OCI-LY1 (cell line): ENCODE data around the gene ATP6V1A.

Source experiments
- H2AFZ ChIP-seq: fragments of 200-600 bp; sonication (generic), shearing (Covaris generic); 2 replicates; pipeline ENCODE4 v1.6.0; 2014; ENCODE audit warnings: antibody characterized with exemption, mild to moderate bottlenecking, low read length
- H3F3A ChIP-seq: fragments of 200-600 bp; sonication (generic), shearing (Covaris generic); 2 replicates; pipeline ENCODE4 v1.6.0; 2014; ENCODE audit warnings: mild to moderate bottlenecking, antibody characterized with exemption, low read length, moderate library complexity; ENCODE audit not compliant: insufficient read depth
- H3K27ac ChIP-seq: fragments of 200-600 bp; sonication (generic); 2 replicates; pipeline ENCODE4 v1.5.1; 2014; ENCODE audit warnings: low read length, mixed run types, mild to moderate bottlenecking, low read depth; ENCODE audit not compliant: poor library complexity, severe bottlenecking
- H3K27me3 ChIP-seq: fragments of 200-600 bp; sonication (generic); 2 replicates; pipeline ENCODE4 v1.6.0; 2014; ENCODE audit warnings: antibody characterized with exemption, mild to moderate bottlenecking, low read length, moderate library complexity; ENCODE audit not compliant: insufficient read depth
- H3K36me3 ChIP-seq: fragments of 200-600 bp; sonication (generic); 2 replicates; pipeline ENCODE4 v1.6.1; 2014; ENCODE audit warnings: mild to moderate bottlenecking, antibody characterized with exemption, low read length, moderate library complexity, mixed read lengths; ENCODE audit not compliant: insufficient read depth
- H3K4me1 ChIP-seq: fragments of 200-600 bp; sonication (generic); 2 replicates; pipeline ENCODE4 v1.5.1; 2014; ENCODE audit warnings: mild to moderate bottlenecking, low read length, moderate library complexity; ENCODE audit not compliant: insufficient read depth, severe bottlenecking
- H3K4me2 ChIP-seq: fragments of 200-600 bp; sonication (generic), shearing (Covaris generic); 2 replicates; pipeline ENCODE4 v1.6.1; 2014; ENCODE audit warnings: low read length
- H3K4me3 ChIP-seq: fragments of 200-600 bp; sonication (generic); 2 replicates; pipeline ENCODE4 v1.5.1; 2014; ENCODE audit warnings: low read length, low read depth, mild to moderate bottlenecking, mixed read lengths; ENCODE audit not compliant: poor library complexity, severe bottlenecking
- H3K79me2 ChIP-seq: fragments of 200-600 bp; shearing (Covaris generic); 2 replicates; pipeline ENCODE4 v1.6.1; 2016; ENCODE audit warnings: mixed run types, low read length, mixed read lengths; ENCODE audit not compliant: insufficient read depth
- H3K9ac ChIP-seq: fragments of 200-600 bp; sonication (generic), shearing (Covaris generic); 2 replicates; pipeline ENCODE4 v1.6.1; 2014; ENCODE audit warnings: mild to moderate bottlenecking, low read length, mixed read lengths
- H3K9me2 ChIP-seq: fragments of 200-600 bp; sonication (generic), shearing (Covaris generic); 2 replicates; pipeline ENCODE4 v1.6.1; 2014; ENCODE audit warnings: low read depth, mild to moderate bottlenecking, low read length, mixed read lengths
- H3K9me3 ChIP-seq: fragments of 200-600 bp; shearing (Covaris generic); 2 replicates; pipeline ENCODE4 v1.6.1; 2014; ENCODE audit warnings: low read length, mixed read lengths
- H4K20me1 ChIP-seq: fragments of 200-600 bp; sonication (generic), shearing (Covaris generic); 2 replicates; pipeline ENCODE4 v1.6.0; 2016; ENCODE audit warnings: mild to moderate bottlenecking, low read length; ENCODE audit not compliant: insufficient read depth
- CTCF ChIP-seq: fragments of 200-600 bp; sonication (generic), shearing (Covaris generic); IDR thresholded peaks from 2 replicates; pipeline ENCODE4 v1.5.1; 2017; ENCODE audit warnings: mild to moderate bottlenecking, antibody characterized with exemption, low read length, moderate library complexity, mixed read lengths
- EZH2 ChIP-seq: fragments of 200-600 bp; sonication (generic), shearing (Covaris generic); IDR thresholded peaks from 2 replicates; pipeline ENCODE4 v1.8.0; 2017; ENCODE audit warnings: borderline replicate concordance, mixed run types, mild to moderate bottlenecking, antibody characterized with exemption, low read length, moderate library complexity, mixed read lengths

Gene ATP6V1A

GRCh38 chr3:113754494-113755159, 7.8 kb downstream of the ATP6V1A start:
- H3K4me1 ChIP-seq: peaks cover 15% of the 10 kb centered on the region
- no peak overlapping the region for H2AFZ ChIP-seq
- no peaks in the 10 kb centered on the region for H3F3A ChIP-seq
- H3K79me2 ChIP-seq: peaks cover 72% of the 10 kb centered on the region
- H3K9ac ChIP-seq: no peak overlapping the region
- H3K9me2 ChIP-seq: no peaks in the 10 kb centered on the region
- H3K4me3 ChIP-seq: no peak overlapping the region
- no peak for TF ChIP-seq CTCF
- TF ChIP-seq EZH2: no peak
- no peak overlapping the region for H3K27ac ChIP-seq
- H3K9me3 ChIP-seq: no peaks in the 10 kb centered on the region
- H3K36me3 ChIP-seq: peaks cover 26% of the 10 kb centered on the region
- H3K4me2 ChIP-seq: no peak overlapping the region
- H3K27me3 ChIP-seq: no peaks in the 10 kb centered on the region
- H4K20me1 ChIP-seq: no peaks in the 10 kb centered on the region

GRCh38 chr3:113758389-113759024, 11.7 kb downstream of the ATP6V1A start:
- no peak overlapping the region for H3K27ac ChIP-seq
- peaks cover 35% of the 10 kb centered on the region for H3K79me2 ChIP-seq
- H3K4me1 ChIP-seq: peaks cover 7% of the 10 kb centered on the region
- no peaks in the 10 kb centered on the region for H3K27me3 ChIP-seq
- no peaks in the 10 kb centered on the region for H4K20me1 ChIP-seq
- H3K9me2 ChIP-seq: no peaks in the 10 kb centered on the region
- H2AFZ ChIP-seq: no peak overlapping the region
- no peak overlapping the region for H3K4me3 ChIP-seq
- H3K4me2 ChIP-seq: no peak overlapping the region
- H3K36me3 ChIP-seq: peaks cover 21% of the 10 kb centered on the region
- H3K9me3 ChIP-seq: no peaks in the 10 kb centered on the region
- H3K9ac ChIP-seq: no peak overlapping the region
- H3F3A ChIP-seq: no peaks in the 10 kb centered on the region
- TF ChIP-seq CTCF (no peak), EZH2 (no peak)

GRCh38 chr3:113764698-113765097, 17.9 kb downstream of the ATP6V1A start:
- TF ChIP-seq EZH2: no peak
- no peak for TF ChIP-seq CTCF
- no peaks in the 10 kb centered on the region for H4K20me1 ChIP-seq
- no peak overlapping the region for H3K4me2 ChIP-seq
- peaks cover 4% of the 10 kb centered on the region for H3K79me2 ChIP-seq
- no peak overlapping the region for H3K4me3 ChIP-seq
- H3F3A ChIP-seq: no peaks in the 10 kb centered on the region
- H3K9ac ChIP-seq: no peak overlapping the region
- no peaks in the 10 kb centered on the region for H3K36me3 ChIP-seq
- no peaks in the 10 kb centered on the region for H3K27me3 ChIP-seq
- no peak overlapping the region for H3K27ac ChIP-seq
- H3K4me1 ChIP-seq: no peaks in the 10 kb centered on the region
- no peaks in the 10 kb centered on the region for H3K9me2 ChIP-seq
- no peak overlapping the region for H2AFZ ChIP-seq
- H3K9me3 ChIP-seq: no peaks in the 10 kb centered on the region
